Right lobe of liver (tissue), 4 donors: ENCODE results near the gene COG8.

Experiments used
- POLR2A ChIP-seq: fragments of 450-650 bp; IDR thresholded peaks from one replicate; pipeline ENCODE4 v1.6.1; 2017; ENCODE audit warnings: antibody characterized with exemption, mild to moderate bottlenecking
- TF ChIP-seq, protein P1 (sequence below), 4 donors: fragments of 200-600 bp in 3 of 4; fragments of 450-650 bp in 1 of 4; IDR thresholded peaks; one replicate each; pipeline versions ENCODE4 v1.5.1 to v1.8.0; 2016 to 2022; ENCODE audit warnings: antibody characterized with exemption in 4 of 4, mild to moderate bottlenecking in 2 of 4
- donor health status: DM: no; HTN: no; CAD: no.
- donor health status: DM: no; HTN: no; CAD: no.
- donor health status: DM: no; HTN: yes; CAD: no.

DNA sequence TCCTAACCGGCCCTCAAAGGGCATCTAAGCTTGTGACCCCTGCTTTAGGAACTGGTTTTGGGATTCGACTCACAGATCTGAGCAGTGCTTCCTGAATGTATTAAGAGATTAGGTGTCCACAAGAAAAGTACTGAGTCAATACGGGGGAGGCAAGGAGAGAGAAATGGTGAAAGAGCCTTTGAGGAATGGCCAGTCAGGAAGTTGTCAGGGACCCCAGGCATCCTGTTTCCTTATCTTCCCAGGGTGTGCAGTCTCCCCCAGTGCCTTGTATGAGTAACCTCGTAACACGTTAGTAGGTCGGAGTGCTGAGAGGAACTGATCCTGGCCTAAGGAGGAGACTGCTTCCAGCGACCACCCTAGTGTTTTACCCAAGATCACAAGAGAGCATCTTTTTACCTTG is 28.6 kb upstream of the COG8 start:
- TF ChIP-seq, protein P1, sequence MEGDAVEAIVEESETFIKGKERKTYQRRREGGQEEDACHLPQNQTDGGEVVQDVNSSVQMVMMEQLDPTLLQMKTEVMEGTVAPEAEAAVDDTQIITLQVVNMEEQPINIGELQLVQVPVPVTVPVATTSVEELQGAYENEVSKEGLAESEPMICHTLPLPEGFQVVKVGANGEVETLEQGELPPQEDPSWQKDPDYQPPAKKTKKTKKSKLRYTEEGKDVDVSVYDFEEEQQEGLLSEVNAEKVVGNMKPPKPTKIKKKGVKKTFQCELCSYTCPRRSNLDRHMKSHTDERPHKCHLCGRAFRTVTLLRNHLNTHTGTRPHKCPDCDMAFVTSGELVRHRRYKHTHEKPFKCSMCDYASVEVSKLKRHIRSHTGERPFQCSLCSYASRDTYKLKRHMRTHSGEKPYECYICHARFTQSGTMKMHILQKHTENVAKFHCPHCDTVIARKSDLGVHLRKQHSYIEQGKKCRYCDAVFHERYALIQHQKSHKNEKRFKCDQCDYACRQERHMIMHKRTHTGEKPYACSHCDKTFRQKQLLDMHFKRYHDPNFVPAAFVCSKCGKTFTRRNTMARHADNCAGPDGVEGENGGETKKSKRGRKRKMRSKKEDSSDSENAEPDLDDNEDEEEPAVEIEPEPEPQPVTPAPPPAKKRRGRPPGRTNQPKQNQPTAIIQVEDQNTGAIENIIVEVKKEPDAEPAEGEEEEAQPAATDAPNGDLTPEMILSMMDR (IDR thresholded peaks at IDR 0.05) = no peak
- TF ChIP-seq POLR2A = no peak
